Smooth muscle cell (in vitro differentiated cells): Measurements from ENCODE around the gene UBL3. TPM values are rescaled to one million over a fixed set of nuclear protein-coding genes. Genes with fewer than 3 reads are reported as not detected.
A peak's percentile ranks its signal among the peaks of the same experiment; 100 is the strongest.

Experiments used
- DNase-seq: peaks from one replicate; lab custom pipeline; 2025; ENCODE audit not compliant: unreplicated experiment; lab: John Stamatoyannopoulos, UW
- H2AFZ ChIP-seq: fragments of 200-600 bp; sonication (generic); 2 replicates; pipeline ENCODE4 v1.6.0; 2016; ENCODE audit warnings: antibody characterized with exemption, low read depth, mild to moderate bottlenecking
- H3F3A ChIP-seq: fragments of 200-600 bp; sonication (generic); 2 replicates; pipeline ENCODE4 v1.6.0; 2017; ENCODE audit warnings: antibody characterized with exemption, low read depth
- H3K27ac ChIP-seq: fragments of 200-600 bp; sonication (generic); 2 replicates; pipeline ENCODE4 v1.5.1; 2016; ENCODE audit warnings: low read depth, mild to moderate bottlenecking
- H3K27me3 ChIP-seq: fragments of 200-600 bp; sonication (generic); 2 replicates; pipeline ENCODE4 v1.6.1; 2016; ENCODE audit warnings: low read depth, mild to moderate bottlenecking
- H3K36me3 ChIP-seq: fragments of 200-600 bp; sonication (generic); 2 replicates; pipeline ENCODE4 v1.5.1; 2016; ENCODE audit warnings: low read depth
- H3K4me1 ChIP-seq: fragments of 200-600 bp; sonication (generic); 2 replicates; pipeline ENCODE4 v1.5.1; 2016; ENCODE audit warnings: low read depth
- H3K4me2 ChIP-seq: fragments of 200-600 bp; sonication (generic); 2 replicates; pipeline ENCODE4 v1.6.0; 2016; ENCODE audit warnings: mild to moderate bottlenecking
- H3K4me3 ChIP-seq: fragments of 200-600 bp; sonication (generic); 2 replicates; pipeline ENCODE4 v1.5.1; 2016; ENCODE audit warnings: mild to moderate bottlenecking
- H3K79me2 ChIP-seq: fragments of 200-600 bp; sonication (generic); 2 replicates; pipeline ENCODE4 v1.6.0; 2016; ENCODE audit warnings: low read depth, mild to moderate bottlenecking
- H3K9ac ChIP-seq: fragments of 200-600 bp; sonication (generic); 2 replicates; pipeline ENCODE4 v1.6.0; 2016; ENCODE audit warnings: low read depth
- H3K9me3 ChIP-seq: fragments of 200-600 bp; sonication (generic); replicated peaks from 2 replicates; pipeline ENCODE4 v1.5.1; 2016; ENCODE audit warnings: low read depth
- H4K20me1 ChIP-seq: fragments of 200-600 bp; sonication (generic); 2 replicates; pipeline ENCODE4 v1.6.0; 2016; ENCODE audit warnings: low read depth
- WGBS: methylation state at CpG from one replicate; pipeline ENCODE4 v1.1.7; 2016; ENCODE audit warnings: low lambda C conversion rate; 5-methylcytosine and 5-hydroxymethylcytosine counted together
- polyA plus RNA-seq: library from polyadenylated mRNA; unstranded; fragments of >200 nt; fragmentation: Nextera tagmentation; extraction: Ambion mirVana; gene quantifications from 2 replicates; pipeline ENCODE4 v1.2.1, GENCODE V29; 2016
- total RNA-seq: library from RNA; depleted of rRNA; stranded (reverse); fragments of >200 nt; gene quantifications from 2 replicates; pipeline ENCODE4 v1.2.3, GENCODE V29; 2014
- TF ChIP-seq, protein P1 (sequence below): fragments of 200-600 bp; sonication (generic); IDR thresholded peaks from 2 replicates; pipeline ENCODE4 v1.5.1; 2017; ENCODE audit warnings: borderline replicate concordance, mild to moderate bottlenecking, antibody characterized with exemption; ENCODE audit not compliant: insufficient read depth, poor library complexity, severe bottlenecking

The UBL3 gene
- total and polyA plus RNA-seq, 2 experiments from 2014 or later = 25.2 to 46.6 TPM

DNA sequence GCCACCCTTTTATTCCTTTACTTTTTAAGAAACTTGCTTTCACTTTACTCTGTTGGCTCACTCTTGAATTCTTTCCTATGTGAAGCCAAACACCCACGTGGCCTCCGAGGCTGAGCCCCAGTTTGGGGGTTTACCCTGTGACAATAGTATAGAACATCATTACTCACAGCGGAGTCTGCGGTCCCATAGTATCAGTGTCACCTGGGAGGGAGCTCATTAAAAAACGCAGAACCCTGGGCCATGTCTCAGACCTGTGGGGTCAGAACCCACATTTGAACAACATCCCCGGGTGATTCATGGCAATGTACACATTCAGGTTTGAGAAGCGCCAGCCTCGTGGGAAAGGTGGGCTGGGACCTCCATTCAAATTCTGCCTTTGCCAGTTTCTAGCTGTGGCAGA, 36.0 kb upstream of the UBL3 start:
- H3K36me3 ChIP-seq = no peaks in the 10 kb centered on the region
- no peaks in the 10 kb centered on the region for H3F3A ChIP-seq
- no peak overlapping the region for H3K9ac ChIP-seq
- no peak overlapping the region for H3K4me2 ChIP-seq
- WGBS = 96% methylated on average over 8 of the region's 8 CpGs
- no peak for DNase-seq
- peaks cover 15% of the 10 kb centered on the region for H3K4me1 ChIP-seq
- no peak overlapping the region for H3K27ac ChIP-seq
- no peaks in the 10 kb centered on the region for H3K79me2 ChIP-seq
- TF ChIP-seq, protein P1, sequence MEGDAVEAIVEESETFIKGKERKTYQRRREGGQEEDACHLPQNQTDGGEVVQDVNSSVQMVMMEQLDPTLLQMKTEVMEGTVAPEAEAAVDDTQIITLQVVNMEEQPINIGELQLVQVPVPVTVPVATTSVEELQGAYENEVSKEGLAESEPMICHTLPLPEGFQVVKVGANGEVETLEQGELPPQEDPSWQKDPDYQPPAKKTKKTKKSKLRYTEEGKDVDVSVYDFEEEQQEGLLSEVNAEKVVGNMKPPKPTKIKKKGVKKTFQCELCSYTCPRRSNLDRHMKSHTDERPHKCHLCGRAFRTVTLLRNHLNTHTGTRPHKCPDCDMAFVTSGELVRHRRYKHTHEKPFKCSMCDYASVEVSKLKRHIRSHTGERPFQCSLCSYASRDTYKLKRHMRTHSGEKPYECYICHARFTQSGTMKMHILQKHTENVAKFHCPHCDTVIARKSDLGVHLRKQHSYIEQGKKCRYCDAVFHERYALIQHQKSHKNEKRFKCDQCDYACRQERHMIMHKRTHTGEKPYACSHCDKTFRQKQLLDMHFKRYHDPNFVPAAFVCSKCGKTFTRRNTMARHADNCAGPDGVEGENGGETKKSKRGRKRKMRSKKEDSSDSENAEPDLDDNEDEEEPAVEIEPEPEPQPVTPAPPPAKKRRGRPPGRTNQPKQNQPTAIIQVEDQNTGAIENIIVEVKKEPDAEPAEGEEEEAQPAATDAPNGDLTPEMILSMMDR = no peak
- no peaks in the 10 kb centered on the region for H3K27me3 ChIP-seq
- no peak overlapping the region for H2AFZ ChIP-seq
- no peaks in the 10 kb centered on the region for H3K9me3 ChIP-seq
- H3K4me3 ChIP-seq = no peak overlapping the region
- H4K20me1 ChIP-seq = no peaks in the 10 kb centered on the region

DNA sequence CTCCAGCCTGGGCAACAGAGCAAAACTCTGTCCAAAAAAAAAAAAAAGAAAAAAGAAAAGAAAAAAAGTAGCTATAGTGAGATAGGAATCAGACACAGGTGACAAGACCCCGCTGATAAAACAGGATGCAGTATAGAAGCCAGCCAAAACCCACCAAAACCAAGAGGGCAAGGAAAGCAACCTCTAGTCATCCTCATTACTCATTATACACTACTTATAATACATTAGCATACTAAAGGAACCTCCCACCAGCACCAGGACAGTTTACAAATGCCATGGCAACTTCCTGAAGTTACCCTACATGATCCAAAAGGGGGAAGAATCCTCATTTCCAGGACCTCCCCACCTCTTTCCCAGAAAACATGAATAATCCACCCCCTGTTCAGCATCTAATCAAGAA, 35.6 kb upstream of the UBL3 start:
- TF ChIP-seq, protein P1 = no peak
- H3K27ac ChIP-seq = no peak overlapping the region
- no peaks in the 10 kb centered on the region for H3K36me3 ChIP-seq
- H3K4me2 ChIP-seq = no peak overlapping the region
- peaks cover 15% of the 10 kb centered on the region for H3K4me1 ChIP-seq
- no peaks in the 10 kb centered on the region for H3K9me3 ChIP-seq
- no peaks in the 10 kb centered on the region for H4K20me1 ChIP-seq
- H3K9ac ChIP-seq = no peak overlapping the region
- H2AFZ ChIP-seq = no peak overlapping the region
- 100% methylated on average over 1 of the region's 1 CpG for WGBS
- DNase-seq = no peak
- no peaks in the 10 kb centered on the region for H3F3A ChIP-seq
- no peak overlapping the region for H3K4me3 ChIP-seq
- H3K27me3 ChIP-seq = no peaks in the 10 kb centered on the region
- no peaks in the 10 kb centered on the region for H3K79me2 ChIP-seq

DNA sequence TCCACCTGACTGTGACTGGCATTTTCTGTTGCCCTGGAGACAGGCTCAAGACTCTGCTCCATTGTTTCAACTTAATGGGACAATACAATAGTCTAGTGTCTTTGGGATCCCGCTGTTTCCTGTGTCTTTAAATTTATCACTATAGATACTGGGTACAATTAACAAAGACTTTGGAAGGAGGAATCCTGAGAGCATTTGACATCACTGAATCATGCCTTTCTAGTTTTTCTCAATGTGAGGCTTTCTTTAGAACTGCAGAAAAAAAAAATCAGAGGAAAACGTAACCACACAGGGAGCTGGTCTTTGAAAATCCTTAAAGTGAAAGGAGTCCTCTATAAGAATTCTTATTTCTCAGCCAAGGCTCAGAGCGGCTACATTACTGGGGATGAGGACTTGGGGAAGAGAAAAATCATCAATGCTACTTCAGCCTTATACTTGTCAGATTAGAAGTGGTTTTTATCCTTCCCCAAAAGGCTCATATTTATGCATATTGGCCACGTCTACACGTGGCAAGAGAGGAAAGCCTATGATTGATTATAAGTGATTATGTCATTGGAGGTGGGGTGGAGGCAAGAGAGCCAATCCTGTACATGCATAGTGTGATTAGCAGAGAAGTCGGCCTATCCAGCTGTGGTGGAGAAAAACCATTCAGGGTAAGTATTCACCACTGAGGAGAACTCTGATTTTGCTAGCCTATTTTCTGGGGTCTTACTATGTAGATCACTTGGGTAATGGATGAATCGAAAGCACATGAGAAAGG, 34.4 kb upstream of the UBL3 start:
- no peak overlapping the region for H3K4me2 ChIP-seq
- no peaks in the 10 kb centered on the region for H3F3A ChIP-seq
- peak overlapping the region; percentile 51 for H3K27ac ChIP-seq
- H3K27me3 ChIP-seq = no peaks in the 10 kb centered on the region
- H3K79me2 ChIP-seq = no peaks in the 10 kb centered on the region
- H3K4me1 ChIP-seq = peaks cover 15% of the 10 kb centered on the region
- no peak overlapping the region for H2AFZ ChIP-seq
- no peak overlapping the region for H3K9ac ChIP-seq
- H4K20me1 ChIP-seq = no peaks in the 10 kb centered on the region
- no peak overlapping the region for H3K4me3 ChIP-seq
- DNase-seq = no peak
- no peaks in the 10 kb centered on the region for H3K9me3 ChIP-seq
- TF ChIP-seq, protein P1 = no peak
- no peaks in the 10 kb centered on the region for H3K36me3 ChIP-seq
- WGBS = 56% methylated on average over 7 of the region's 7 CpGs
